Measurements from ENCODE around the gene ZNF236. TPM values are rescaled to one million over a fixed set of nuclear protein-coding genes. Genes with fewer than 3 reads are reported as not detected.

Gene ZNF236
- total and polyA plus RNA-seq, 2 donors (not counting 1 experiment from before 2014, with no cell fraction given): 2.9 to 8.4 TPM

- Histone ChIP-seq H3K4me3 (replicated peaks in 1 of 4; ENCODE audit: control extremely low read depth in 1 of 4, insufficient read depth in 1 of 4, low read depth in 3 of 4, low read length in 4 of 4) (no peak overlapping the region), H3K4me1 (ENCODE audit: control insufficient read depth, extremely low read depth, insufficient read depth, low read length) (no peaks in the 10 kb centered on the region), H3K4me2 (ENCODE audit: extremely low read depth, insufficient read depth, low read length) (no peak overlapping the region), H2AFZ (ENCODE audit: low read length) (no peak overlapping the region), H3K79me2 (ENCODE audit: control insufficient read depth, insufficient read depth, low read length) (no peaks in the 10 kb centered on the region), H3K27ac (ENCODE audit: insufficient read depth, low read length) (no peak overlapping the region), H3K36me3 (ENCODE audit: control insufficient read depth, insufficient read depth, low read length) (peaks cover 9% of the 10 kb centered on the region), H3K27me3 (ENCODE audit: control insufficient read depth, insufficient read depth, low read length) (no peaks in the 10 kb centered on the region), H4K20me1 (ENCODE audit: control insufficient read depth, extremely low read depth, insufficient read depth, low read length) (no peaks in the 10 kb centered on the region), H3K9ac (ENCODE audit: insufficient read depth, low read length) (no peak overlapping the region), H3K9me3 (ENCODE audit: control insufficient read depth, insufficient read depth, low read depth, low read length) (no peaks in the 10 kb centered on the region)
- DNase-seq (ENCODE audit: low read depth in 2 of 2): no peak
- TF ChIP-seq, protein P1, sequence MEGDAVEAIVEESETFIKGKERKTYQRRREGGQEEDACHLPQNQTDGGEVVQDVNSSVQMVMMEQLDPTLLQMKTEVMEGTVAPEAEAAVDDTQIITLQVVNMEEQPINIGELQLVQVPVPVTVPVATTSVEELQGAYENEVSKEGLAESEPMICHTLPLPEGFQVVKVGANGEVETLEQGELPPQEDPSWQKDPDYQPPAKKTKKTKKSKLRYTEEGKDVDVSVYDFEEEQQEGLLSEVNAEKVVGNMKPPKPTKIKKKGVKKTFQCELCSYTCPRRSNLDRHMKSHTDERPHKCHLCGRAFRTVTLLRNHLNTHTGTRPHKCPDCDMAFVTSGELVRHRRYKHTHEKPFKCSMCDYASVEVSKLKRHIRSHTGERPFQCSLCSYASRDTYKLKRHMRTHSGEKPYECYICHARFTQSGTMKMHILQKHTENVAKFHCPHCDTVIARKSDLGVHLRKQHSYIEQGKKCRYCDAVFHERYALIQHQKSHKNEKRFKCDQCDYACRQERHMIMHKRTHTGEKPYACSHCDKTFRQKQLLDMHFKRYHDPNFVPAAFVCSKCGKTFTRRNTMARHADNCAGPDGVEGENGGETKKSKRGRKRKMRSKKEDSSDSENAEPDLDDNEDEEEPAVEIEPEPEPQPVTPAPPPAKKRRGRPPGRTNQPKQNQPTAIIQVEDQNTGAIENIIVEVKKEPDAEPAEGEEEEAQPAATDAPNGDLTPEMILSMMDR (conservative IDR thresholded peaks at IDR 0.05 in 1 of 2, IDR thresholded peaks at IDR 0.05 in 1 of 2; ENCODE audit: low read depth in 1 of 2, low read length in 2 of 2): no peak
- TF ChIP-seq EZH2 (IDR thresholded peaks at IDR 0.05; ENCODE audit: low read length, missing control alignments): no peak
Observed at GRCh38 chr18:76915456-76915855, 93.1 kb downstream of the ZNF236 start.

DNA sequence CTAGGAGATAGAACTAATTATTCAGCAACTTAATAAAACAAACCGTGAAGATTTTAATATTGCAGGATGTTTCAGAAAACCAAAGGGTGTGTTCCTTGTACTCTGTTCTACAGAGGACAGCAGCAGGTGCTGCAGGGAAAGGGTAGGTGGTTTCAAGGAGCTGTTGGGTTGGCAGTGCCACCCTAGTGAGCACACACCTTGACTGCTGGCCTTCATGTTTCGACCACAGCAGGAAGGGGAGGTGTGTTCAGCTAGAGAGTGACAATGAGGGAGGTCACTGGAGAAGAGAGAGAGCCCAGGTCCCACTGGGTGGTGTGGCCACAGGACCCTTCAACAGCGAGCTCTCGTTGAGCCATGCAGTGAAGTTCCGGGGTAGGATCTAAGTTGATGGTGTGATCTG lies 98.6 kb downstream of the ZNF236 start:
- H3K9me3 ChIP-seq (ENCODE audit: control insufficient read depth, insufficient read depth, low read depth, low read length): no peaks in the 10 kb centered on the region
- no peak overlapping the region for H2AFZ ChIP-seq (ENCODE audit: low read length)
- H3K4me1 ChIP-seq (ENCODE audit: control insufficient read depth, extremely low read depth, insufficient read depth, low read length): no peaks in the 10 kb centered on the region
- H3K4me3 ChIP-seq (replicated peaks in 1 of 4; ENCODE audit: control extremely low read depth in 1 of 4, insufficient read depth in 1 of 4, low read depth in 3 of 4, low read length in 4 of 4): no peak overlapping the region
- no peak for DNase-seq (ENCODE audit: low read depth in 2 of 2)
- H4K20me1 ChIP-seq (ENCODE audit: control insufficient read depth, extremely low read depth, insufficient read depth, low read length): no peaks in the 10 kb centered on the region
- H3K9ac ChIP-seq (ENCODE audit: insufficient read depth, low read length): no peak overlapping the region
- H3K4me2 ChIP-seq (ENCODE audit: extremely low read depth, insufficient read depth, low read length): no peak overlapping the region
- no peak overlapping the region for H3K27ac ChIP-seq (ENCODE audit: insufficient read depth, low read length)
- H3K27me3 ChIP-seq (ENCODE audit: control insufficient read depth, insufficient read depth, low read length): no peaks in the 10 kb centered on the region
- peaks cover 15% of the 10 kb centered on the region for H3K36me3 ChIP-seq (ENCODE audit: control insufficient read depth, insufficient read depth, low read length)
- TF ChIP-seq, protein P1 (conservative IDR thresholded peaks at IDR 0.05 in 1 of 2, IDR thresholded peaks at IDR 0.05 in 1 of 2; ENCODE audit: low read depth in 1 of 2, low read length in 2 of 2): no peak
- no peak for TF ChIP-seq EZH2 (IDR thresholded peaks at IDR 0.05; ENCODE audit: low read length, missing control alignments)
- H3K79me2 ChIP-seq (ENCODE audit: control insufficient read depth, insufficient read depth, low read length): no peaks in the 10 kb centered on the region

- TF ChIP-seq, protein P1 (conservative IDR thresholded peaks at IDR 0.05 in 1 of 2, IDR thresholded peaks at IDR 0.05 in 1 of 2; ENCODE audit: low read depth in 1 of 2, low read length in 2 of 2): peak; percentile 60 to 85
- no peak for TF ChIP-seq EZH2 (IDR thresholded peaks at IDR 0.05; ENCODE audit: low read length, missing control alignments)
- no peaks in the 10 kb centered on the region for H3K27me3 ChIP-seq (ENCODE audit: control insufficient read depth, insufficient read depth, low read length)
- peak; percentile 19 to 73 for DNase-seq (ENCODE audit: low read depth in 2 of 2)
- H2AFZ ChIP-seq (ENCODE audit: low read length): no peak overlapping the region
- no peaks in the 10 kb centered on the region for H3K9me3 ChIP-seq (ENCODE audit: control insufficient read depth, insufficient read depth, low read depth, low read length)
- peaks cover 13% of the 10 kb centered on the region for H3K36me3 ChIP-seq (ENCODE audit: control insufficient read depth, insufficient read depth, low read length)
- no peak overlapping the region for H3K4me2 ChIP-seq (ENCODE audit: extremely low read depth, insufficient read depth, low read length)
- no peak overlapping the region for H3K4me3 ChIP-seq (replicated peaks in 1 of 4; ENCODE audit: control extremely low read depth in 1 of 4, insufficient read depth in 1 of 4, low read depth in 3 of 4, low read length in 4 of 4)
- H3K4me1 ChIP-seq (ENCODE audit: control insufficient read depth, extremely low read depth, insufficient read depth, low read length): no peaks in the 10 kb centered on the region
- H3K27ac ChIP-seq (ENCODE audit: insufficient read depth, low read length): no peak overlapping the region
- no peak overlapping the region for H3K9ac ChIP-seq (ENCODE audit: insufficient read depth, low read length)
- H4K20me1 ChIP-seq (ENCODE audit: control insufficient read depth, extremely low read depth, insufficient read depth, low read length): no peaks in the 10 kb centered on the region
- no peaks in the 10 kb centered on the region for H3K79me2 ChIP-seq (ENCODE audit: control insufficient read depth, insufficient read depth, low read length)
Observed at GRCh38 chr18:76922107-76922506, 99.8 kb downstream of the ZNF236 start.

Measured in fibroblast of lung (primary cell).